NT2/D1 (cell line): ENCODE data around the gene ACBD7.

Source experiments
- DNase-seq: peaks from one replicate; pipeline ENCODE4 v3.0.0-alpha.2; 2011; ENCODE audit warnings: low read depth, low spot score
- H3K27me3 ChIP-seq: 2 replicates; pipeline ENCODE4 v1.6.0; 2011; ENCODE audit warnings: mild to moderate bottlenecking; ENCODE audit not compliant: insufficient read length, insufficient read depth
- H3K36me3 ChIP-seq: 2 replicates; pipeline ENCODE4 v1.6.1; 2011; ENCODE audit warnings: mild to moderate bottlenecking, low read length, mixed read lengths; ENCODE audit not compliant: insufficient read depth, insufficient read length
- H3K4me1 ChIP-seq: 2 replicates; pipeline ENCODE4 v1.5.1; 2011; ENCODE audit not compliant: insufficient read depth, insufficient read length
- H3K4me3 ChIP-seq: 2 replicates; pipeline ENCODE4 v1.5.1; 2011; ENCODE audit warnings: low read depth; ENCODE audit not compliant: insufficient read length
- H3K9ac ChIP-seq: 2 replicates; pipeline ENCODE4 v1.6.0; 2011; ENCODE audit warnings: low read depth; ENCODE audit not compliant: insufficient read length
- H3K9me3 ChIP-seq: 2 replicates; pipeline ENCODE4 v1.5.1; 2011; ENCODE audit warnings: mild to moderate bottlenecking, low read length; ENCODE audit not compliant: insufficient read depth
- SUZ12 ChIP-seq: IDR thresholded peaks from 2 replicates; pipeline ENCODE4 v1.6.1; 2011; ENCODE audit not compliant: insufficient read length, insufficient read depth; ENCODE audit errors: extremely low read depth
- YY1 ChIP-seq: IDR thresholded peaks from 2 replicates; pipeline ENCODE4 v1.6.1; 2011; ENCODE audit not compliant: insufficient read length, insufficient read depth
- ZNF274 ChIP-seq: IDR thresholded peaks from 2 replicates; pipeline ENCODE4 v1.6.1; 2011; ENCODE audit warnings: mild to moderate bottlenecking, low read depth, low read length

ACBD7 gene

GRCh38 chr10:15091418-15091817 is 2.8 kb upstream of the ACBD7 start:
- no peaks in the 10 kb centered on the region for H3K36me3 ChIP-seq
- no peak for DNase-seq
- no peak overlapping the region for H3K4me3 ChIP-seq
- H3K9ac ChIP-seq: no peak overlapping the region
- no peaks in the 10 kb centered on the region for H3K9me3 ChIP-seq
- no peak for TF ChIP-seq SUZ12
- no peak for TF ChIP-seq YY1
- TF ChIP-seq ZNF274: no peak
- H3K27me3 ChIP-seq: no peaks in the 10 kb centered on the region
- no peaks in the 10 kb centered on the region for H3K4me1 ChIP-seq

GRCh38 chr10:15084502-15084922 is 4.1 kb downstream of the ACBD7 start:
- H3K4me3 ChIP-seq: no peak overlapping the region
- no peaks in the 10 kb centered on the region for H3K9me3 ChIP-seq
- no peaks in the 10 kb centered on the region for H3K36me3 ChIP-seq
- no peaks in the 10 kb centered on the region for H3K27me3 ChIP-seq
- no peak for TF ChIP-seq SUZ12
- TF ChIP-seq YY1: no peak
- no peak for TF ChIP-seq ZNF274
- peaks cover 4% of the 10 kb centered on the region for H3K4me1 ChIP-seq
- H3K9ac ChIP-seq: no peak overlapping the region
- no peak for DNase-seq

DNA sequence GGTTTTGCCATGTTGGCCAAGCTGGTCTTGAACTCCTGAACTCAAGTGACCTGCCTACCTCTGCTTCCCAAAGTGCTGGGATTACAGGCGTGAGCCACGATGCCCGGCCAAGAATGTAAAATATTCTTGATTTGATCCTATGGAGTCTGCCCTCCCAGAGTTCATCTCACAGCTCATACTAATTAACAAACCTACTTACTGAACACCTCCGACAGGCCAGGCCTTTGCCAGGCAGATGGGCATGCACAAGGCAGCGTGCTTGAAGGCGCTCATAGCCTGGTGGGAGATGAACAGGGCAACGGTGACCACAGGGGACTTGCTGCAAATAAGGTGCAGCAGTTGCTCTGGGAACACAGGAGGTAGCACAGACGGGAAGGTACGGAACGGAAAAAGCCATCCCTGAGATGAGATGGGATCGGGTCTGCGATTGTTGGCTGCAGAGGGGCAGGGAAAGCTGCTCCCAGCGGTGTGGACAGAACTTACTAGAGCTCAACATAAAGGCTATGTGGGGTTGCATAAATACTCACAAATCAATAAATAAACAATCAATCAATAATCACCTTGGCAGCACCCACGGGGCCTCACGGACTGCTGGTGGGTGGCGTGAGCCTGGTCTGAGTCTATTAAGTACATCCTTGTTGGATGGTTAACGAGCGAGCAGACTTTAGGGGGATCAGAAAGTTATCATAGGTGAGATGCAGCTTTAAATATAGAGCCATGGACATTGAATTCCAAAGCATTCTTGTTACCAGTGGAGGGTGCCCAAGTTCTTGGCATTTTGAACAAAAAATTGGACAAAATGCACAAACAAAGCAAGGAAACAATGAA is 4.7 kb downstream of the ACBD7 start:
- Histone ChIP-seq H3K27me3 (no peaks in the 10 kb centered on the region), H3K9ac (no peak overlapping the region), H3K4me1 (peaks cover 4% of the 10 kb centered on the region), H3K4me3 (no peak overlapping the region), H3K9me3 (no peaks in the 10 kb centered on the region), H3K36me3 (no peaks in the 10 kb centered on the region)
- TF ChIP-seq YY1: no peak
- no peak for TF ChIP-seq ZNF274
- no peak for TF ChIP-seq SUZ12
- DNase-seq: no peak

DNA sequence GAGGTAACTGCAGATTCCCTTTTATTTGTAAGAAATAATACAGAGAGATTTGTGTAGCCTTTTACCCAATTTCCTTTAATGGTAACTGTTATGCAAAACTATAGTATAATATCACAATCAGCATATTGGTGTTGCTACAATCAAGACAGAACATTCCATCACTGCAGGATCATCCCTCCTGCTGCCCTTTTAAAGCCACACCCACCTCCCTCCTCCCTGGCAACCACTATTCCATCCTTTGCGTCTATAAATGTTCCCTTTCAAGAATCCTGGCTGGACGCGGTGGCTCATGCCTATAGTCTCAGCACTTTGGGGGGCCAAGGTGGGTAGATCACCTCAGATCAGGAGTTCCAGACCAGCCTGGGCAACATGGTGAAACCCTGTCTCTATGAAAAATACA is 13.2 kb downstream of the ACBD7 start:
- no peak for TF ChIP-seq ZNF274
- TF ChIP-seq YY1: no peak
- no peak for TF ChIP-seq SUZ12
- Histone ChIP-seq H3K9me3 (peaks cover 32% of the 10 kb centered on the region), H3K36me3 (no peaks in the 10 kb centered on the region), H3K9ac (no peak overlapping the region), H3K4me1 (no peaks in the 10 kb centered on the region), H3K27me3 (no peaks in the 10 kb centered on the region), H3K4me3 (no peak overlapping the region)
- DNase-seq: no peak

DNA sequence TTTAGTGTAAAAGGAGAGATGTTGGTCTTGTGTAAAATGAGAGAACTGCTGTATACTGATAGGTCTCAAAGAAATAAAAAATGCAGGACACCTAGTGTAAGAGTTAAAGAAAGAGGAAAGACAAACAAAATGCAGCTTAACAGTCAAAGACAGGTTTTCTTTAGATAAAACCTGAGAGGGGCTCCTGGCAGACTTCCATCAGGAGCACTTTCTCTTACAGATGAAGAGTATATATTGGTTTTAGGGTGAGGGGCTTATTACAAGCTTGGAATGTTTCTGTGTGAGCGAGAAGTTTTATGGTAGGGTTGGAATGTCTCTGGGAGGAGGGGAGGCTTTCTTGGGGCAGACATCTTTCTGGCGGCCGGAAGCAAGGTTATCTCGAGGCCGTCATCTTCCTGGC is 16.2 kb downstream of the ACBD7 start:
- no peaks in the 10 kb centered on the region for H3K4me1 ChIP-seq
- no peaks in the 10 kb centered on the region for H3K36me3 ChIP-seq
- no peak for DNase-seq
- TF ChIP-seq SUZ12: no peak
- no peak for TF ChIP-seq ZNF274
- TF ChIP-seq YY1: no peak
- H3K9me3 ChIP-seq: peaks cover 32% of the 10 kb centered on the region
- no peak overlapping the region for H3K4me3 ChIP-seq
- H3K27me3 ChIP-seq: no peaks in the 10 kb centered on the region
- no peak overlapping the region for H3K9ac ChIP-seq

DNA sequence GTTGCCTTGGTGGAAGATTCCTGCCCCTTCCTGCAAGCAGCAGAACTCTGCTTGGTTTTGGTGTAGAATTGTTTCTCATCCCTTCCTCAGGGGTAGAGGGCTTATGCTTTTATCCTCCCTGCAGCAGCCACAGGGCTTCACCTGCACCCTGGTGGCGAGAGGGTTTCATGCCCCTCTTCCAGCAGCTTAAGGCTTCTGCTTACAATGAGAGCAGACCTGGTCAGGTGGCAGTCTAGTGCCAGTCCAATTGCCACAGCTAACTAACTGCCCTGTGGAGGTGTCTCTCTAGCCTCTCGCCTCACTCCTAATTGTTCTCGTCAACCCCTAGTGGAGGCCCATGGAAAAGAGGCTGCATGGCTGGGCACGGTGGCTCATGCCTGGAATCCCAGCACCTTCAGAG is 19.3 kb downstream of the ACBD7 start:
- Histone ChIP-seq H3K27me3 (no peaks in the 10 kb centered on the region), H3K36me3 (no peaks in the 10 kb centered on the region), H3K4me1 (no peaks in the 10 kb centered on the region), H3K4me3 (no peak overlapping the region), H3K9me3 (peaks cover 31% of the 10 kb centered on the region), H3K9ac (no peak overlapping the region)
- no peak for DNase-seq
- no peak for TF ChIP-seq SUZ12

- TF ChIP-seq YY1: no peak
- TF ChIP-seq SUZ12: no peak
- TF ChIP-seq ZNF274: no peak
- no peak for DNase-seq
- Histone ChIP-seq H3K9ac (no peak overlapping the region), H3K4me3 (no peak overlapping the region), H3K9me3 (peaks cover 26% of the 10 kb centered on the region), H3K36me3 (no peaks in the 10 kb centered on the region), H3K27me3 (no peaks in the 10 kb centered on the region), H3K4me1 (no peaks in the 10 kb centered on the region)
Measured at GRCh38 chr10:15068802-15069201, 19.8 kb downstream of the ACBD7 start.

- Histone ChIP-seq H3K4me1 (no peaks in the 10 kb centered on the region), H3K9ac (no peak overlapping the region), H3K9me3 (peaks cover 11% of the 10 kb centered on the region; the same call in 1 of the 2 replicates), H3K4me3 (no peak overlapping the region), H3K27me3 (no peaks in the 10 kb centered on the region), H3K36me3 (no peaks in the 10 kb centered on the region)
- no peak for TF ChIP-seq ZNF274
- TF ChIP-seq YY1: no peak
- no peak for TF ChIP-seq SUZ12
- no peak for DNase-seq
Measured at GRCh38 chr10:15067154-15067553, 21.4 kb downstream of the ACBD7 start.
